ENCODE data around the gene TSC22D3.
A peak's percentile ranks its signal among the peaks of the same experiment; 100 is the strongest.
"Not testable (repeated sequence)": the region's sequence is repeated elsewhere in the genome, so short reads cannot be mapped to it uniquely, and the experiment has no call there.

Gene TSC22D3

GRCh38 chrX:107775734-107776511 is at the start of gene TSC22D3:
Gene TSC22D3, minus strand, starts transcription at chrX:107775787. Its CDS starts 368 bp downstream, at chrX:107775419.
- peak; percentile 60 for DNase-seq

GRCh38 chrX:107823456-107823855 is 47.9 kb upstream of the TSC22D3 start:
- DNase-seq: no peak

GRCh38 chrX:107823042-107823441 is 47.5 kb upstream of the TSC22D3 start:
- no peak for DNase-seq

GRCh38 chrX:107818900-107819521 is 43.4 kb upstream of the TSC22D3 start:
- DNase-seq: no peak

GRCh38 chrX:107810053-107810452 is 34.5 kb upstream of the TSC22D3 start:
- DNase-seq: not testable (repeated sequence)

- DNase-seq: no peak
Observed at GRCh38 chrX:107805179-107805578, 29.6 kb upstream of the TSC22D3 start.

- no peak for DNase-seq
Observed at GRCh38 chrX:107804427-107804826, 28.8 kb upstream of the TSC22D3 start.

GRCh38 chrX:107787827-107788226 is 12.2 kb upstream of the TSC22D3 start:
- DNase-seq: no peak

- no peak for DNase-seq
Observed at GRCh38 chrX:107780525-107780924, 4.9 kb upstream of the TSC22D3 start.

GRCh38 chrX:107777536-107777832 is 1.9 kb upstream of the TSC22D3 start, which contains the start of gene NCBP2L:
Gene NCBP2L, plus strand, starts transcription at chrX:107777733. Its CDS starts 16,488 bp downstream, at chrX:107794221.
- no peak for DNase-seq

GRCh38 chrX:107776649-107777535 is 1.3 kb upstream of the TSC22D3 start:
- peak; percentile 87 for DNase-seq

GRCh38 chrX:107775000-107775733 is 420 bp downstream of the TSC22D3 start:
- no peak for DNase-seq

- DNase-seq: no peak
Observed at GRCh38 chrX:107773906-107774435, 1.6 kb downstream of the TSC22D3 start.

GRCh38 chrX:107773206-107773605 is 2.4 kb downstream of the TSC22D3 start:
- no peak for DNase-seq

GRCh38 chrX:107769581-107770317 is 5.8 kb downstream of the TSC22D3 start:
- DNase-seq: no peak

GRCh38 chrX:107768051-107768450 is 7.5 kb downstream of the TSC22D3 start:
- DNase-seq: no peak

- no peak for DNase-seq
Observed at GRCh38 chrX:107766470-107767150, 9.0 kb downstream of the TSC22D3 start.

GRCh38 chrX:107764845-107765608 is 10.6 kb downstream of the TSC22D3 start:
- no peak for DNase-seq

GRCh38 chrX:107763647-107764046 is 11.9 kb downstream of the TSC22D3 start:
- no peak for DNase-seq

Measured in CD4-positive, alpha-beta T cell treated with Interleukin-21 for 1 hour (primary cell).